NCI-H2107 treated with DMSO at 0.1 percent for 48 hours (cell line): ENCODE results near the gene MCF2L.
"Not testable (repeated sequence)": the region's sequence is repeated elsewhere in the genome, so short reads cannot be mapped to it uniquely, and the experiment has no call there.

Source experiments
- DNase-seq: peaks from one replicate; lab custom pipeline; 2025; ENCODE audit not compliant: unreplicated experiment; lab: John Stamatoyannopoulos, UW

The MCF2L gene

GRCh38 chr13:113045251-113046127 lies 76.5 kb downstream of the MCF2L start:
- DNase-seq, result no peak

GRCh38 chr13:113046128-113046882 lies 77.3 kb downstream of the MCF2L start:
- DNase-seq, result no peak

- no peak for DNase-seq
Measured at GRCh38 chr13:113046883-113047244, 77.8 kb downstream of the MCF2L start.

- no peak for DNase-seq
Measured at GRCh38 chr13:113047587-113047986, 78.6 kb downstream of the MCF2L start.

- no peak for DNase-seq
Measured at GRCh38 chr13:113048766-113049165, 79.8 kb downstream of the MCF2L start.

GRCh38 chr13:113049521-113049941 lies 80.5 kb downstream of the MCF2L start:
- no peak for DNase-seq

- DNase-seq, result no peak
Measured at GRCh38 chr13:113049981-113050380, 81.0 kb downstream of the MCF2L start.

- no peak for DNase-seq
Measured at GRCh38 chr13:113050734-113051431, 81.9 kb downstream of the MCF2L start.

- DNase-seq, result no peak
Measured at GRCh38 chr13:113051641-113052040, 82.6 kb downstream of the MCF2L start.

GRCh38 chr13:113052206-113052605 lies 83.2 kb downstream of the MCF2L start:
- no peak for DNase-seq

- DNase-seq, result no peak
Measured at GRCh38 chr13:113052971-113053370, 84.0 kb downstream of the MCF2L start.

- DNase-seq, result no peak
Measured at GRCh38 chr13:113053376-113053775, 84.4 kb downstream of the MCF2L start.

GRCh38 chr13:113053801-113054604 lies 85.0 kb downstream of the MCF2L start:
- no peak for DNase-seq

GRCh38 chr13:113057084-113057483 lies 88.1 kb downstream of the MCF2L start:
- no peak for DNase-seq

GRCh38 chr13:113057559-113057958 lies 88.5 kb downstream of the MCF2L start:
- DNase-seq, result not testable (repeated sequence)

- no peak for DNase-seq
Measured at GRCh38 chr13:113058129-113058987, 89.3 kb downstream of the MCF2L start.

- DNase-seq, result no peak
Measured at GRCh38 chr13:113058988-113059850, 90.2 kb downstream of the MCF2L start.

- no peak for DNase-seq
Measured at GRCh38 chr13:113059891-113060290, 90.9 kb downstream of the MCF2L start.
